IMR-90 (cell line): ENCODE results near the gene GSK3B. TPM values are rescaled to one million over a fixed set of nuclear protein-coding genes. Genes with fewer than 3 reads are reported as not detected.

Experiments
- ATAC-seq: fragments of 200-7000 bp; cut with Tn5 transposase; 2 replicates; pipeline ENCODE4 v1.9.1; 2020; ENCODE audit warnings: low read depth, mild to moderate bottlenecking, moderate library complexity
- BruUV-seq: library from RNA; stranded (reverse); fragments of 400-500 nt; replicated peaks from 2 replicates; lab custom pipeline; 2021; lab: Mats Ljungman, UMichigan
- CTCF ChIA-PET: fragments of 300-600 bp; formaldehyde crosslinking; extraction: SDS; loops from one replicate; lab custom pipeline; 2021; ENCODE audit warnings: antibody characterized with exemption; lab: Yijun Ruan, JAX
- POLR2A ChIA-PET: fragments of 300-600 bp; sonication (Branson Sonifier 250); formaldehyde crosslinking; loops from one replicate; lab custom pipeline; 2022; ENCODE audit warnings: antibody characterized with exemption; ENCODE audit not compliant: unreplicated experiment; lab: Charles Lee
- DNase-seq: peaks from one replicate; pipeline ENCODE4 v3.0.0; 2013
- H2AFZ ChIP-seq: replicated peaks from 2 replicates; pipeline ENCODE3; 2013; ENCODE audit warnings: low read length, mild to moderate bottlenecking; ENCODE audit not compliant: poor library complexity
- H2AK5ac ChIP-seq: 2 replicates; pipeline ENCODE4 v1.6.1; 2013; ENCODE audit warnings: low read depth, low read length, inconsistent platforms
- H2AK9ac ChIP-seq: replicated peaks from 2 replicates; pipeline ENCODE3; 2013; ENCODE audit warnings: mild to moderate bottlenecking, low read depth, low read length, moderate library complexity; ENCODE audit not compliant: poor library complexity
- H2BK120ac ChIP-seq: 2 replicates; pipeline ENCODE4 v1.6.1; 2013; ENCODE audit warnings: low read depth, low read length, inconsistent platforms
- H2BK15ac ChIP-seq: 3 replicates; pipeline ENCODE4 v1.6.1; 2013; ENCODE audit warnings: low read depth, low read length, inconsistent platforms
- H2BK20ac ChIP-seq: 2 replicates; pipeline ENCODE4 v1.6.1; 2013; ENCODE audit warnings: low read depth, mild to moderate bottlenecking, inconsistent platforms, low read length, moderate library complexity
- H2BK5ac ChIP-seq: 2 replicates; pipeline ENCODE4 v1.6.1; 2013; ENCODE audit warnings: mild to moderate bottlenecking, low read depth, low read length, inconsistent platforms; ENCODE audit not compliant: poor library complexity, severe bottlenecking
- H3K14ac ChIP-seq: replicated peaks from 2 replicates; pipeline ENCODE4 v1.6.1; 2013; ENCODE audit warnings: low read depth, low read length, inconsistent platforms
- H3K18ac ChIP-seq: 2 replicates; pipeline ENCODE4 v1.6.1; 2013; ENCODE audit warnings: low read depth, low read length, control low read depth
- H3K23ac ChIP-seq: 2 replicates; pipeline ENCODE4 v1.6.1; 2013; ENCODE audit warnings: low read depth, low read length, inconsistent platforms
- H3K27ac ChIP-seq: 2 replicates; pipeline ENCODE4 v1.5.1; 2013; ENCODE audit warnings: mild to moderate bottlenecking, control low read depth, low read length; ENCODE audit not compliant: insufficient read depth
- H3K27me3 ChIP-seq: 2 replicates; pipeline ENCODE4 v1.6.1; 2013; ENCODE audit warnings: low read length; ENCODE audit not compliant: control insufficient read depth, insufficient read depth
- H3K36me3 ChIP-seq: 2 replicates; pipeline ENCODE4 v1.6.1; 2013; ENCODE audit warnings: low read length, mixed read lengths; ENCODE audit not compliant: control insufficient read depth, insufficient read depth
- H3K4ac ChIP-seq: 2 replicates; pipeline ENCODE4 v1.6.1; 2013; ENCODE audit warnings: low read depth, low read length, inconsistent platforms
- H3K4me1 ChIP-seq: 2 replicates; pipeline ENCODE4 v1.6.1; 2013; ENCODE audit warnings: low read length, mixed read lengths; ENCODE audit not compliant: control insufficient read depth, insufficient read depth
- H3K4me2 ChIP-seq: 2 replicates; pipeline ENCODE4 v1.6.1; 2013; ENCODE audit warnings: low read depth, mild to moderate bottlenecking, control low read depth, low read length, moderate library complexity
- H3K4me3 ChIP-seq: 2 replicates; pipeline ENCODE4 v1.5.1; 2013; ENCODE audit warnings: low read depth, mild to moderate bottlenecking, control low read depth, low read length, moderate library complexity; ENCODE audit not compliant: insufficient read depth
- H3K56ac ChIP-seq: 2 replicates; pipeline ENCODE4 v1.6.1; 2013; ENCODE audit warnings: low read length, inconsistent platforms; ENCODE audit not compliant: insufficient read depth; ENCODE audit errors: extremely low read depth
- H3K79me1 ChIP-seq, 2 experiments: 2 replicates each; pipeline ENCODE4 v1.6.1; 2013; ENCODE audit warnings: low read length in 2 of 2, inconsistent platforms in 1 of 2, low read depth in 1 of 2
- H3K9ac ChIP-seq: 2 replicates; pipeline ENCODE4 v1.6.1; 2013; ENCODE audit warnings: low read depth, low read length, control low read depth
- H3K9me1 ChIP-seq: 2 replicates; pipeline ENCODE4 v1.6.1; 2013; ENCODE audit warnings: low read length, inconsistent platforms; ENCODE audit not compliant: insufficient read depth
- H3K9me3 ChIP-seq: 2 replicates; pipeline ENCODE4 v1.6.1; 2013; ENCODE audit warnings: low read length; ENCODE audit not compliant: control insufficient read depth, insufficient read depth
- H4K20me1 ChIP-seq: 2 replicates; pipeline ENCODE4 v1.6.1; 2013; ENCODE audit warnings: low read length, inconsistent platforms; ENCODE audit not compliant: insufficient read depth
- H4K5ac ChIP-seq: 2 replicates; pipeline ENCODE4 v1.6.1; 2013; ENCODE audit warnings: mild to moderate bottlenecking, low read depth, low read length, control low read depth
- H4K8ac ChIP-seq, 2 experiments: 2 replicates each; pipeline ENCODE4 v1.6.1; 2013; ENCODE audit warnings: low read depth in 2 of 2, low read length in 2 of 2, control low read depth in 1 of 2, inconsistent platforms in 1 of 2
- H4K91ac ChIP-seq: 2 replicates; pipeline ENCODE4 v1.6.1; 2013; ENCODE audit warnings: low read depth, low read length, inconsistent platforms; ENCODE audit not compliant: insufficient read depth
- BHLHE40 ChIP-seq: fragments of 150-350 bp; IDR thresholded peaks from 2 replicates; pipeline ENCODE4 v1.6.1; 2016; ENCODE audit warnings: mild to moderate bottlenecking, low read depth, low read length
- CEBPB ChIP-seq: IDR thresholded peaks from 2 replicates; pipeline ENCODE4 v1.6.1; 2012; ENCODE audit warnings: low read depth, low read length, improper control_type of control experiment
- MAZ ChIP-seq: IDR thresholded peaks from 2 replicates; pipeline ENCODE4 v1.6.1; 2012; ENCODE audit warnings: low read depth, mild to moderate bottlenecking, low read length, improper control_type of control experiment, moderate library complexity, borderline replicate concordance
- NFE2L2 ChIP-seq: fragments of 150-350 bp; IDR thresholded peaks from 2 replicates; pipeline ENCODE4 v1.6.1; 2016; ENCODE audit warnings: low read depth, mild to moderate bottlenecking, low read length
- RAD21 ChIP-seq: IDR thresholded peaks from 2 replicates; pipeline ENCODE4 v1.6.1; 2012; ENCODE audit warnings: low read length, improper control_type of control experiment
- RCOR1 ChIP-seq: IDR thresholded peaks from 2 replicates; pipeline ENCODE4 v1.6.1; 2012; ENCODE audit warnings: mild to moderate bottlenecking, low read length, improper control_type of control experiment; ENCODE audit not compliant: insufficient replicate concordance
- RFX5 ChIP-seq: IDR thresholded peaks from 2 replicates; pipeline ENCODE4 v1.8.0; 2012; ENCODE audit warnings: low read depth, mild to moderate bottlenecking, low read length, moderate library complexity
- SMC3 ChIP-seq: fragments of 150-350 bp; IDR thresholded peaks from 2 replicates; pipeline ENCODE4 v1.6.1; 2016; ENCODE audit warnings: low read depth, mild to moderate bottlenecking, antibody characterized with exemption, low read length, moderate library complexity
- WGBS, 2 experiments: methylation state at CpG; one replicate each; pipeline versions ENCODE4 v1.1.5 to v1.1.7; 2013; ENCODE audit warnings: missing lambda C conversion rate in 2 of 2; ENCODE audit not compliant: insufficient read length in 1 of 2; ENCODE audit errors: extremely low coverage in 2 of 2; 5-methylcytosine and 5-hydroxymethylcytosine counted together
- dilution Hi-C: fragments of 300-500 bp; cut with HindIII; formaldehyde crosslinking; loops from one replicate; pipeline ENCODE4 v1.14.3; 2018; ENCODE audit warnings: low sequenced_read_pairs; ENCODE audit not compliant: unreplicated experiment
- in situ Hi-C: fragments of 300-500 bp; cut with MboI; formaldehyde crosslinking; loops from 3 replicates; pipeline ENCODE4 v1.14.3; 2019; ENCODE audit warnings: low sequenced_read_pairs, inconsistent platforms, mixed read lengths
- intact Hi-C: fragments of 100-400 bp; cut with micrococcal nuclease; formaldehyde crosslinking; loops from 2 replicates; pipeline ENCODE4 v1.10.0; 2022
- polyA plus RNA-seq, 3 experiments: library from polyadenylated mRNA; depleted of rRNA; stranded (reverse); fragments of >200 nt; gene quantifications; 2 replicates each; pipeline ENCODE4 v1.2.3, GENCODE V29; 2012; ENCODE audit warnings: low replicate concordance in 1 of 3
- total RNA-seq: library from RNA; depleted of rRNA; stranded (reverse); fragments of >200 nt; gene quantifications from 2 replicates; pipeline ENCODE4 v1.2.3, GENCODE V29; 2012
- TF ChIP-seq, protein P1 (sequence below): fragments of 150-350 bp; IDR thresholded peaks from 2 replicates; pipeline ENCODE4 v1.6.1; 2016; ENCODE audit warnings: low read depth, mild to moderate bottlenecking, low read length, moderate library complexity, borderline replicate concordance
- TF ChIP-seq, protein P2 (sequence below): conservative IDR thresholded peaks from 2 replicates; pipeline ENCODE4 v1.5.1; 2012; ENCODE audit warnings: mild to moderate bottlenecking, low read depth, low read length, improper control_type of control experiment
- TF ChIP-seq, protein P3 (sequence below): fragments of 150-350 bp; IDR thresholded peaks from 2 replicates; pipeline ENCODE4 v1.6.1; 2017; ENCODE audit warnings: mild to moderate bottlenecking, antibody characterized with exemption, low read length, low read depth

Gene GSK3B
- total and polyA plus RNA-seq, 2 of the 4 experiments (the other 2 are of a cell fraction): 19.2 to 33.2 TPM

DNA sequence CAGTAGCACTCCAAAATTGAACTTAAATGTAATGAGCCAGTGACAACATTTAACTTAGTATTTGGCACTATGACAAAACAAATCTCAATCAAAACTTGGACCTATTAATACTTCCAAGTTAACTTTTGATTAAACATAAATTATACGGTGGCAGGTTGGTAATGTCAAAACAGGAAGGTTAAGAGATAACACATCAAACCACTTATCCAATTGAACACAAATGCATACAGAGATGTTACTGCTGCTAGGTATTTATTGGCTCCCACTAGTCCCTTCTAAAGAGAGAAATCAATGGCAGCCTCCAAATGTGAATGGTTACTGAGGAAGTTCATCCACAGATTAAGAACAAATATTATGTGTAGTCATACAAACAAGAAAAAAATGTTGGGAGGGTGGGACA lies 1.8 kb downstream of the GSK3B start:
- Histone ChIP-seq H3K9me3 (no peaks in the 10 kb centered on the region), H2AFZ (no peak overlapping the region), H4K91ac (no peak overlapping the region), H2BK20ac (no peak overlapping the region), H4K8ac (no peak overlapping the region), H3K4me1 (peaks cover 5% of the 10 kb centered on the region), H3K4me3 (peak overlapping the region; percentile 79), H3K27me3 (no peaks in the 10 kb centered on the region), H2AK9ac (no peak overlapping the region), H3K36me3 (no peaks in the 10 kb centered on the region), H3K18ac (no peak overlapping the region), H3K27ac (no peak overlapping the region), H3K23ac (peak overlapping the region; percentile 66; the same call in 1 of the 2 replicates), H3K14ac (no peak overlapping the region; the same call in 1 of the 2 replicates), H3K56ac (no peak overlapping the region), H2BK120ac (no peak overlapping the region), H3K4me2 (peak overlapping the region; percentile 89; the same call in 1 of the 2 replicates), H3K9ac (peak overlapping the region; percentile 74; the same call in 1 of the 2 replicates), H2AK5ac (no peak overlapping the region), H4K20me1 (peaks cover 54% of the 10 kb centered on the region), H4K5ac (no peak overlapping the region), H3K4ac (no peak overlapping the region), H2BK15ac (no peak overlapping the region), H3K9me1 (peaks cover 2% of the 10 kb centered on the region; the same call in 1 of the 2 replicates), H2BK5ac (peak overlapping the region; percentile 10), H3K79me1 (peaks cover 5 to 27% of the 10 kb centered on the region in 2 experiments)
- in situ Hi-C loops: no loop called here
- no CpG with 5 or more reads among the region's 1 CpG for whole genome bisulfite sequencing, 2 experiments
- ChIA-PET POLR2A (no interaction called here), CTCF (no interaction called here)
- TF ChIP-seq, protein P1, sequence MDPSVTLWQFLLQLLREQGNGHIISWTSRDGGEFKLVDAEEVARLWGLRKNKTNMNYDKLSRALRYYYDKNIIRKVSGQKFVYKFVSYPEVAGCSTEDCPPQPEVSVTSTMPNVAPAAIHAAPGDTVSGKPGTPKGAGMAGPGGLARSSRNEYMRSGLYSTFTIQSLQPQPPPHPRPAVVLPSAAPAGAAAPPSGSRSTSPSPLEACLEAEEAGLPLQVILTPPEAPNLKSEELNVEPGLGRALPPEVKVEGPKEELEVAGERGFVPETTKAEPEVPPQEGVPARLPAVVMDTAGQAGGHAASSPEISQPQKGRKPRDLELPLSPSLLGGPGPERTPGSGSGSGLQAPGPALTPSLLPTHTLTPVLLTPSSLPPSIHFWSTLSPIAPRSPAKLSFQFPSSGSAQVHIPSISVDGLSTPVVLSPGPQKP: no peak
- TF ChIP-seq, protein P2, sequence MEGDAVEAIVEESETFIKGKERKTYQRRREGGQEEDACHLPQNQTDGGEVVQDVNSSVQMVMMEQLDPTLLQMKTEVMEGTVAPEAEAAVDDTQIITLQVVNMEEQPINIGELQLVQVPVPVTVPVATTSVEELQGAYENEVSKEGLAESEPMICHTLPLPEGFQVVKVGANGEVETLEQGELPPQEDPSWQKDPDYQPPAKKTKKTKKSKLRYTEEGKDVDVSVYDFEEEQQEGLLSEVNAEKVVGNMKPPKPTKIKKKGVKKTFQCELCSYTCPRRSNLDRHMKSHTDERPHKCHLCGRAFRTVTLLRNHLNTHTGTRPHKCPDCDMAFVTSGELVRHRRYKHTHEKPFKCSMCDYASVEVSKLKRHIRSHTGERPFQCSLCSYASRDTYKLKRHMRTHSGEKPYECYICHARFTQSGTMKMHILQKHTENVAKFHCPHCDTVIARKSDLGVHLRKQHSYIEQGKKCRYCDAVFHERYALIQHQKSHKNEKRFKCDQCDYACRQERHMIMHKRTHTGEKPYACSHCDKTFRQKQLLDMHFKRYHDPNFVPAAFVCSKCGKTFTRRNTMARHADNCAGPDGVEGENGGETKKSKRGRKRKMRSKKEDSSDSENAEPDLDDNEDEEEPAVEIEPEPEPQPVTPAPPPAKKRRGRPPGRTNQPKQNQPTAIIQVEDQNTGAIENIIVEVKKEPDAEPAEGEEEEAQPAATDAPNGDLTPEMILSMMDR: no peak
- TF ChIP-seq RCOR1 (no peak), MAZ (no peak), RAD21 (no peak), CEBPB (no peak), RFX5 (no peak), NFE2L2 (no peak), SMC3 (no peak), BHLHE40 (no peak)
- TF ChIP-seq, protein P3, sequence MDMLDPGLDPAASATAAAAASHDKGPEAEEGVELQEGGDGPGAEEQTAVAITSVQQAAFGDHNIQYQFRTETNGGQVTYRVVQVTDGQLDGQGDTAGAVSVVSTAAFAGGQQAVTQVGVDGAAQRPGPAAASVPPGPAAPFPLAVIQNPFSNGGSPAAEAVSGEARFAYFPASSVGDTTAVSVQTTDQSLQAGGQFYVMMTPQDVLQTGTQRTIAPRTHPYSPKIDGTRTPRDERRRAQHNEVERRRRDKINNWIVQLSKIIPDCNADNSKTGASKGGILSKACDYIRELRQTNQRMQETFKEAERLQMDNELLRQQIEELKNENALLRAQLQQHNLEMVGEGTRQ: no peak
- no peak for ATAC-seq
- BruUV-seq: no TSS peak
- DNase-seq: no peak
- dilution Hi-C loops: no loop called here
- intact Hi-C loops: loop anchor here (5.0 to 10.0 kb wide), 4 partner anchors 105 to 465 kb away; no protein-coding TSS in a partner anchor
